Breast epithelium (tissue), 3 donors: ENCODE results near the gene GSTM2.

Source experiments
- POLR2A ChIP-seq: fragments of 450-650 bp; IDR thresholded peaks from one replicate; pipeline ENCODE4 v1.6.1; 2016; ENCODE audit warnings: antibody characterized with exemption, mild to moderate bottlenecking, moderate library complexity
- POLR2AphosphoS5 ChIP-seq, 3 donors: sonication (generic); formaldehyde crosslinking; IDR thresholded peaks; one replicate each; pipeline ENCODE4 v1.6.1; 2017; ENCODE audit warnings: antibody characterized with exemption in 3 of 3

DNA sequence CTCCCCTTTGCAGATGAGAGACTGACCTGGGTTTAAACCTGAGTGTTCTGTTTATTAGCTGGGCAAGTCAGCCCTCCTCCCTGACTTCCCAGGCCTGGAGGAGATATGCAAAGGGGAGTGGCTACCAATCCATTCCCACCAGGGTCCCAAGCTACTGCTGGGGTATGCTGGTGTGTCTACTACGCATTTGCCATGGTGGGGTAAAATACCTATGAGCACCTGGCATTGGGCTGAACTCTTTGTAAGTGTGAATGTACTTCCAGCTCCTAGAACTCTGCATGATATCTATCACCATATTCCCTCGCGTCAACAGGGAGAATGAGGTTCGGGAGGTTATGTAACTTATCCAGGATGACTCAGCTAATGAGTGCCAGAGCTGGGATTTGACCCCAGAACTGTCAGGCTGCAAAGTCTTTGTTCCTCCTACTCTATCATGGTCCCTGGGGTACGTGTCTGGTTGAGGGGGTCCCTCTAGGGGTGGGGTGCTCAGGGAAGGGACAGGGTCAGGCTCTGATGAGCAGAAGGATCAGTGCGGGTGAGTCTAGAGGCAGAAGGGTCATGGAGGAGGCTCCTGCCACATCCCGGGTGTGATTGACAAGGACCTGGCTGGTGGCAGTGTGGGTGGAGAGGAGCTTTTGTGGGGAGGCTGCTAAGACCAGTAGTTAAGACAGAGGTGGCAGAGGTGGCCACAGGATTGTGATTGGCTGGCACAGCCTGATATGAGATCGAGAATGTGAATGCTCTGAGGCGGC is 31.5 kb upstream of the GSTM2 start:
- TF ChIP-seq POLR2AphosphoS5 (IDR thresholded peaks at IDR 0.05) (peak in 1 of 3 donors; percentile 17), POLR2A (no peak)
